ENCODE data around the gene XPO6.

XPO6 gene

DNA sequence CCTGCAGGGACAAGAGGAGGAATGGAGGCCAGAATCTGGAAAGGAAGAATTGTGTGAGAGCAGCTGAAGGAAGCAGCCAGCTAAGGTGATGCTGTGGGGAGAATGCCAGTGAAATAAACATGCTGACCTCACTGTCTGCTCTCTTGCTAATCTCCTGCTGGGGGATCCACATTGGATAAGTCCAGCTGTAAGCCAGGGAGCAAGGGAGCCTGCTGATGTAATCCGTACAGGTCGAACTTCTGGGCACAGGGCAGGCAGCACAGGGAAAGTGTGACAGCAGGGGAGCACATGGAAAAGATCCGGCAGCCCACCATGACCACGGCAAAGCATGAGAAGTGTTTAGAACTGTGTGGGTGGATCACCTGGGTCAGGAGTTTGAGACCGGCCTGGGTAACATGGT, 7.5 kb upstream of the XPO6 start:
- TF ChIP-seq, protein P1, sequence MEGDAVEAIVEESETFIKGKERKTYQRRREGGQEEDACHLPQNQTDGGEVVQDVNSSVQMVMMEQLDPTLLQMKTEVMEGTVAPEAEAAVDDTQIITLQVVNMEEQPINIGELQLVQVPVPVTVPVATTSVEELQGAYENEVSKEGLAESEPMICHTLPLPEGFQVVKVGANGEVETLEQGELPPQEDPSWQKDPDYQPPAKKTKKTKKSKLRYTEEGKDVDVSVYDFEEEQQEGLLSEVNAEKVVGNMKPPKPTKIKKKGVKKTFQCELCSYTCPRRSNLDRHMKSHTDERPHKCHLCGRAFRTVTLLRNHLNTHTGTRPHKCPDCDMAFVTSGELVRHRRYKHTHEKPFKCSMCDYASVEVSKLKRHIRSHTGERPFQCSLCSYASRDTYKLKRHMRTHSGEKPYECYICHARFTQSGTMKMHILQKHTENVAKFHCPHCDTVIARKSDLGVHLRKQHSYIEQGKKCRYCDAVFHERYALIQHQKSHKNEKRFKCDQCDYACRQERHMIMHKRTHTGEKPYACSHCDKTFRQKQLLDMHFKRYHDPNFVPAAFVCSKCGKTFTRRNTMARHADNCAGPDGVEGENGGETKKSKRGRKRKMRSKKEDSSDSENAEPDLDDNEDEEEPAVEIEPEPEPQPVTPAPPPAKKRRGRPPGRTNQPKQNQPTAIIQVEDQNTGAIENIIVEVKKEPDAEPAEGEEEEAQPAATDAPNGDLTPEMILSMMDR (IDR thresholded peaks at IDR 0.05; ENCODE audit: low read depth, low read length), result no peak
- no peaks in the 10 kb centered on the region for H3K9me3 ChIP-seq
- no peaks in the 10 kb centered on the region for H3K4me1 ChIP-seq
- H3K36me3 ChIP-seq, result no peaks in the 10 kb centered on the region
- no peaks in the 10 kb centered on the region for H3K27me3 ChIP-seq
- H3K4me3 ChIP-seq (ENCODE audit: low read depth, low read length), result no peak overlapping the region
- DNase-seq, result no peak

DNA sequence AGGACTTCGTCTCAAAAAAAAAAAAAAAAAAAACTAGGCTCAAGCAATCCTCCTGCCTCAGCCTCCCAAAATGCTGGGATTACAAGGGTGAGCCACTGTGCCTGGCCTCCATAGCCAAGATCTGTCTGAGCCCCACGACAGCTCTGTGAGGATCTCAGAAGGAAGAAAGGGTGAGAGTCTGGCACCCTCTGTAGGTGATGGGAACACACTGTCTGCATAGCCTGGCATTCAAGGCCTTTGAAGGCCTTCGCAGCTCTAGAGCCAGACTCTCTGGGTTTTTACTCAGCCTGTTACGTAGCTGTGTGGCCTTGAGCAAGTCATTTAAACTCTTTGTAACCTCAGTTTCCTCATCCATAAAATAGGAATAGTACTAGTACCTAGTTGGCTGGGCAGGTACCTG, 6.3 kb upstream of the XPO6 start:
- DNase-seq, result no peak
- H3K9me3 ChIP-seq, result no peaks in the 10 kb centered on the region
- no peaks in the 10 kb centered on the region for H3K36me3 ChIP-seq
- H3K4me1 ChIP-seq, result no peaks in the 10 kb centered on the region
- H3K4me3 ChIP-seq (ENCODE audit: low read depth, low read length), result no peak overlapping the region
- no peaks in the 10 kb centered on the region for H3K27me3 ChIP-seq
- TF ChIP-seq, protein P1 (IDR thresholded peaks at IDR 0.05; ENCODE audit: low read depth, low read length), result peak; percentile 48

DNA sequence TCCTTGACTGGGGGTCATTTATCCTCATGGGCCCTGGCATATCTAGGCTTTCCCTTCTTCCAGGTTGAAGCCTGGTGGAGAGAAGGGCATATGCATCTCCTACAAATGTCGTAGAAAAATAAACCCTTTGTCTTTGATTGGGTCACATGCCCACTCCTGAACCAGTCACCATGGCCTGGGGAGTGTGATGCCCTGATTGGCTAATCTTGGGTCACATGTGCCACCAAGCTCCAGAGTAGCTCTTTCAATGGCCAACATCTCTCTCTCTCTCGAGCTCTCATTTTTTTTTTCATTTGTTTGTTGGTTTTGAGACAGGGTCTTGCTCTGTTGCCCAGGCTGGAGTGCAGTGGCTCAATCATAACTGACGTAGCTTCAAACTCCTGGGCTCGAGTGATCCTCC, 5.6 kb upstream of the XPO6 start:
- no peaks in the 10 kb centered on the region for H3K9me3 ChIP-seq
- H3K36me3 ChIP-seq, result no peaks in the 10 kb centered on the region
- H3K27me3 ChIP-seq, result no peaks in the 10 kb centered on the region
- no peak overlapping the region for H3K4me3 ChIP-seq (ENCODE audit: low read depth, low read length)
- H3K4me1 ChIP-seq, result no peaks in the 10 kb centered on the region
- TF ChIP-seq, protein P1 (IDR thresholded peaks at IDR 0.05; ENCODE audit: low read depth, low read length), result no peak
- DNase-seq, result no peak

DNA sequence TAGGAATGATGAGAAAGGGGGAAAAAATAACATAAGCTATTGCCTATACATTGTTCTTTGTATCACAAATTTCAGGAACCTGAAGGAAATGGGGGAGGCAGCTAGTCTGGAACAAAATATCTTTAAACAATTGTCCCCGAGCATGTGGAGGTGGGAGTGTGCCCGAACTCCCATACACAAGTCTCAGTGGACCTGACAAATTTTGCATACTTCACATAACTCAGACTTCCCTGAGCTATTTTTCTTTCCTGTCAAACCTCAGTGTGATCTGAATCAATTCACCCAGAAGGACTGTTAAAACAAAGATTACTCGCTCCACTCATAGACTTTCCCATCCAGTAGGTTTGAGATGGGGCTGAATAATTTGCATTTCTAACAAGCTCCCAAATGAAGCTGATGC, 1.6 kb upstream of the XPO6 start:
- TF ChIP-seq, protein P1 (IDR thresholded peaks at IDR 0.05; ENCODE audit: low read depth, low read length), result no peak
- H3K4me3 ChIP-seq (ENCODE audit: low read depth, low read length), result no peak overlapping the region
- H3K36me3 ChIP-seq, result peaks cover 16% of the 10 kb centered on the region
- no peaks in the 10 kb centered on the region for H3K9me3 ChIP-seq
- no peaks in the 10 kb centered on the region for H3K4me1 ChIP-seq
- no peak for DNase-seq
- H3K27me3 ChIP-seq, result no peaks in the 10 kb centered on the region

DNA sequence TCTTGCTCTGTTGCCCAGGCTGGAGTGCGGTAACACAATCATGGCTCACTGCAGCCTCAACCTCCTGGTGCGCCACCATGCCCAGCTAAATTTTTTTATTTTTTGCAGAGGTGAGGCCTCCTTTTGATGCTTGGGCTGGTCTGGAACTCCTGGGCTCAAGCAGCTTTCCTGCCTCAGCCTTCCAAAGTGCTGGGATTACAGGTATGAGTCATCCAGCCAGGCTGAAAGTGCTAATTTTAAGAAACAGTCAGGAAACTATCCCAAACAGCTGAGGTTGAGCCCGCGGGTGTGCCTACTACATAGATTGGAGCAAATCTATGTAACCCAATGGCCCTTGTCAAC, 738 bp upstream of the XPO6 start:
- H3K4me3 ChIP-seq (ENCODE audit: low read depth, low read length), result peak overlapping the region; percentile 68
- no peaks in the 10 kb centered on the region for H3K9me3 ChIP-seq
- TF ChIP-seq, protein P1 (IDR thresholded peaks at IDR 0.05; ENCODE audit: low read depth, low read length), result no peak
- no peaks in the 10 kb centered on the region for H3K27me3 ChIP-seq
- peaks cover 22% of the 10 kb centered on the region for H3K36me3 ChIP-seq
- DNase-seq, result no peak
- H3K4me1 ChIP-seq, result no peaks in the 10 kb centered on the region

DNA sequence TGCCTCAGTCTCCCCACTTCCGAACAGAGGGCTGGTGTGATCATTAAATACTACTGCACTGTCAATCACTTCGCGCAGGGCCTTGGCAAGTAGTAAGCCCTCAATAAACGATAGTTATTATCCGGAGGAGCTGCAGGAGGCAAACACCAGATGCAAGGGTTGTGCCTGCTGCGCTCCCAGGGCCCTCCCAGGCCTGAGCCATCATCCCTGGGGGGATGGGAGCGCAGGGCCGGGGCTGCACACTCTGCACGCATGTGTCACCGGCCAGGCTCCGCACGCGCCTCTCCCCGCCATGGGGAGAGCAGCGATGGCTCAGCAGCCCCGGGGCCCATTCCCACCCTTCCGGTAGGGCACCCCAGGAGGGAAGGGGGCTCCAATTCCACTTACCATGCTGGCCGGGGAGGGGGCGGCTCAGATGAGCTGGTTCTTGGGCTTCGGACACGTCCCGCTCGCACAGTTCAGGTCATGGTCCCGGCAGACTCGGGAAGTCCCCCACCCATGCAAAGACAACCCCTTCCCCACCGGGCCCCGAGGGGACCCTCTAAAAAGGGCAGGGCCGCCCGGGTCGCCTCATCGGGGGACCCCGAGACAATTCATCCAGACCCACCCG, 681 bp downstream of the XPO6 start:
- DNase-seq, result peak; percentile 92
- H3K4me1 ChIP-seq, result no peaks in the 10 kb centered on the region
- H3K4me3 ChIP-seq (ENCODE audit: low read depth, low read length), result peak overlapping the region; percentile 83
- TF ChIP-seq, protein P1 (IDR thresholded peaks at IDR 0.05; ENCODE audit: low read depth, low read length), result no peak
- peaks cover 32% of the 10 kb centered on the region for H3K36me3 ChIP-seq
- no peaks in the 10 kb centered on the region for H3K9me3 ChIP-seq
- H3K27me3 ChIP-seq, result no peaks in the 10 kb centered on the region
